Epithelial cell of proximal tubule (primary cell): ENCODE results near the gene CLN3. TPM values are rescaled to one million over a fixed set of nuclear protein-coding genes. Genes with fewer than 3 reads are reported as not detected.
"Not testable (repeated sequence)": the region's sequence is repeated elsewhere in the genome, so short reads cannot be mapped to it uniquely, and the experiment has no call there.

Source experiments
- DNase-seq: peaks from one replicate; pipeline ENCODE4 v3.0.0-alpha.2; 2011; ENCODE audit warnings: low read depth
- H3K4me3 ChIP-seq: 2 replicates; pipeline ENCODE4 v1.5.1; 2011; ENCODE audit warnings: low read depth, mild to moderate bottlenecking, low read length
- CTCF ChIP-seq: conservative IDR thresholded peaks from 2 replicates; pipeline ENCODE4 v1.5.1; 2012; ENCODE audit warnings: low read depth, mild to moderate bottlenecking, low read length
- total RNA-seq: library from RNA; depleted of rRNA; stranded (reverse); fragments of >200 nt; gene quantifications from 2 replicates; pipeline ENCODE4 v1.2.3, GENCODE V29; 2015

Gene CLN3
- total RNA-seq, 1 donor from 2014 or later, result 16.0 TPM

GRCh38 chr16:28532940-28533647 is 41.2 kb upstream of the CLN3 start:
- no peak for DNase-seq
- H3K4me3 ChIP-seq, result no peak overlapping the region
- no peak for TF ChIP-seq CTCF

- H3K4me3 ChIP-seq, result no peak overlapping the region
- DNase-seq, result no peak
- no peak for TF ChIP-seq CTCF
Observed at GRCh38 chr16:28531777-28532744, 40.2 kb upstream of the CLN3 start.

- no peak overlapping the region for H3K4me3 ChIP-seq
- no peak for DNase-seq
- TF ChIP-seq CTCF, result no peak
Observed at GRCh38 chr16:28529124-28529523, 37.2 kb upstream of the CLN3 start.

- no peak for DNase-seq
- H3K4me3 ChIP-seq, result no peak overlapping the region
- no peak for TF ChIP-seq CTCF
Observed at GRCh38 chr16:28528463-28528867, 36.6 kb upstream of the CLN3 start.

GRCh38 chr16:28527985-28528384 is 36.1 kb upstream of the CLN3 start:
- TF ChIP-seq CTCF, result no peak
- H3K4me3 ChIP-seq, result no peak overlapping the region
- DNase-seq, result no peak

- not testable (repeated sequence) for H3K4me3 ChIP-seq, DNase-seq
Observed at GRCh38 chr16:28527100-28527785, 35.4 kb upstream of the CLN3 start.
